HTR-8/SVneo (cell line): ENCODE data around the gene TMEM144.

ENCODE experiments used
- DNase-seq: peaks from one replicate; pipeline ENCODE4 v3.0.0; 2011; ENCODE audit warnings: low spot score, mixed read lengths; ENCODE audit not compliant: insufficient read length
- FAIRE-seq: peaks from 2 replicates; lab custom pipeline; 2011; peaks lifted over from hg19 to GRCh38; lab: Jason Lieb, UNC

Gene TMEM144

GRCh38 chr4:158209825-158210807 is at the start of gene TMEM144:
TSS of gene TMEM144 (plus strand) at chr4:158210486. CDS start at chr4:158212668, 2,182 bp downstream.
- peak; percentile 62 for FAIRE-seq
- peak; percentile 81 for DNase-seq

GRCh38 chr4:158161551-158162354 is 48.5 kb upstream of the TMEM144 start:
- FAIRE-seq (peak; percentile 9), DNase-seq (peak; percentile 44)

- DNase-seq = no peak
- FAIRE-seq = peak; percentile 4
Measured at GRCh38 chr4:158162631-158163030, 47.7 kb upstream of the TMEM144 start.

- DNase-seq (no peak), FAIRE-seq (no peak)
Measured at GRCh38 chr4:158163941-158164767, 46.1 kb upstream of the TMEM144 start.

GRCh38 chr4:158164768-158165213 is 45.5 kb upstream of the TMEM144 start:
- FAIRE-seq (no peak), DNase-seq (no peak)

GRCh38 chr4:158166701-158167100 is 43.6 kb upstream of the TMEM144 start:
- DNase-seq = no peak
- FAIRE-seq = no peak

- no peak for DNase-seq
- FAIRE-seq = no peak
Measured at GRCh38 chr4:158168606-158169005, 41.7 kb upstream of the TMEM144 start.

- DNase-seq (no peak), FAIRE-seq (no peak)
Measured at GRCh38 chr4:158169506-158169905, 40.8 kb upstream of the TMEM144 start.

GRCh38 chr4:158169931-158170690 is 40.2 kb upstream of the TMEM144 start:
- no peak for FAIRE-seq
- DNase-seq = no peak

GRCh38 chr4:158170691-158171561 is 39.4 kb upstream of the TMEM144 start:
- no peak for DNase-seq

GRCh38 chr4:158172261-158173258 is 37.7 kb upstream of the TMEM144 start, which contains the start of gene GASK1B:
TSS of gene GASK1B (minus strand) at chr4:158173025. CDS start at chr4:158171375, 1,650 bp downstream.
- DNase-seq (peak; percentile 46), FAIRE-seq (no peak)

More at GRCh38 chr4:158170691-158171561, 39.4 kb upstream of the TMEM144 start:
- FAIRE-seq = no peak

GRCh38 chr4:158176108-158176507 is 34.2 kb upstream of the TMEM144 start:
- FAIRE-seq = no peak
- no peak for DNase-seq

GRCh38 chr4:158176776-158177175 is 33.5 kb upstream of the TMEM144 start:
- FAIRE-seq (no peak), DNase-seq (no peak)

- no peak for DNase-seq
- no peak for FAIRE-seq
Measured at GRCh38 chr4:158179465-158179864, 30.8 kb upstream of the TMEM144 start.

GRCh38 chr4:158181906-158182305 is 28.4 kb upstream of the TMEM144 start:
- DNase-seq = no peak
- FAIRE-seq = no peak

- DNase-seq (no peak), FAIRE-seq (no peak)
Measured at GRCh38 chr4:158182736-158183135, 27.6 kb upstream of the TMEM144 start.

- no peak for DNase-seq
- no peak for FAIRE-seq
Measured at GRCh38 chr4:158186815-158187214, 23.5 kb upstream of the TMEM144 start.
